Natural killer cell (primary cell): Measurements from ENCODE around the gene PLK5. TPM values are rescaled to one million over a fixed set of nuclear protein-coding genes. Genes with fewer than 3 reads are reported as not detected.

Experiments
- ATAC-seq, 3 donors: fragments of 150-1000 bp in 2 of 3; fragments of 200-7000 bp in 1 of 3; cut with Tn5 transposase; 1 replicate in 1 of 3; 2 replicates in 2 of 3; pipeline ENCODE4 v1.10.0; 2021; ENCODE audit warnings: mild to moderate bottlenecking in 2 of 3, moderate library complexity in 2 of 3
- DNase-seq, 2 donors: peaks; one replicate each; pipeline versions ENCODE4 v3.0.0 to v3.0.0-alpha.2; 2013 to 2021; ENCODE audit warnings: mixed read lengths in 1 of 2
- H3K27ac ChIP-seq: one replicate; pipeline ENCODE4 v1.5.1; 2013; ENCODE audit warnings: mild to moderate bottlenecking, low read length
- H3K27me3 ChIP-seq: one replicate; pipeline ENCODE4 v1.6.1; 2013; ENCODE audit warnings: low read length; ENCODE audit not compliant: control insufficient read depth, insufficient read depth
- H3K36me3 ChIP-seq: one replicate; pipeline ENCODE4 v1.6.1; 2013; ENCODE audit warnings: low read length; ENCODE audit not compliant: control insufficient read depth, insufficient read depth
- H3K4me1 ChIP-seq: one replicate; pipeline ENCODE4 v1.6.1; 2013; ENCODE audit warnings: low read length; ENCODE audit not compliant: control insufficient read depth, insufficient read depth
- H3K4me3 ChIP-seq: one replicate; pipeline ENCODE4 v1.5.1; 2013; ENCODE audit warnings: low read length
- H3K9me3 ChIP-seq: one replicate; pipeline ENCODE4 v1.6.1; 2013; ENCODE audit warnings: low read length; ENCODE audit not compliant: control insufficient read depth, insufficient read depth
- H3K27ac Mint-ChIP-seq, 2 donors: one replicate each; pipeline ENCODE4 v1.8.0; 2022; ENCODE audit warnings: mild to moderate bottlenecking in 2 of 2, mixed read lengths in 2 of 2, moderate library complexity in 1 of 2
- H3K27me3 Mint-ChIP-seq, 2 donors: one replicate each; pipeline ENCODE4 v1.8.0; 2022; ENCODE audit warnings: low read depth in 2 of 2, mixed read lengths in 2 of 2
- H3K36me3 Mint-ChIP-seq: one replicate; pipeline ENCODE4 v1.8.0; 2022; ENCODE audit warnings: mixed read lengths
- H3K4me1 Mint-ChIP-seq, 2 donors: one replicate each; pipeline ENCODE4 v1.8.0; 2022; ENCODE audit warnings: mixed read lengths in 2 of 2
- H3K4me3 Mint-ChIP-seq: one replicate; pipeline ENCODE4 v1.8.0; 2022; ENCODE audit warnings: mild to moderate bottlenecking, moderate library complexity, mixed read lengths
- H3K9me3 Mint-ChIP-seq, 2 donors: one replicate each; pipeline ENCODE4 v1.8.0; 2022; ENCODE audit warnings: mixed read lengths in 2 of 2
- CTCF ChIP-seq: fragments of 200-600 bp; IDR thresholded peaks from one replicate; pipeline ENCODE4 v1.8.0; 2022; ENCODE audit warnings: antibody characterized with exemption
- WGBS: methylation state at CpG from one replicate; pipeline ENCODE4 v1.1.7; 2013; ENCODE audit warnings: missing lambda C conversion rate; ENCODE audit not compliant: insufficient coverage; 5-methylcytosine and 5-hydroxymethylcytosine counted together
- intact Hi-C: fragments of 100-400 bp; cut with micrococcal nuclease; formaldehyde crosslinking; loops from one replicate; pipeline ENCODE4 v1.14.2; 2022
- total RNA-seq, 4 donors: library from RNA; stranded (reverse); fragments of 120-200 nt in 1 of 4; gene quantifications; one replicate each; pipeline versions ENCODE4 v1.2.3 to v1.2.4, GENCODE V29; 2013 to 2022

Gene PLK5
- total RNA-seq, 3 donors from 2014 or later (not counting 1 experiment from before 2014, with no cell fraction given), result not detected

- H3K27ac ChIP-seq, result no peak overlapping the region
- H3K9me3 Mint-ChIP-seq, result no peaks in the 10 kb centered on the region
- no peak overlapping the region for H3K4me3 ChIP-seq
- no peak for TF ChIP-seq CTCF
- intact Hi-C loops, result no loop called here
- H3K4me3 Mint-ChIP-seq, result no peak overlapping the region
- H3K27me3 ChIP-seq, result no peaks in the 10 kb centered on the region
- H3K27ac Mint-ChIP-seq, result no peak overlapping the region
- no peaks in the 10 kb centered on the region for H3K36me3 Mint-ChIP-seq
- H3K4me1 Mint-ChIP-seq, result no peaks in the 10 kb centered on the region
- no peak for ATAC-seq
- H3K9me3 ChIP-seq, result no peaks in the 10 kb centered on the region
- H3K4me1 ChIP-seq, result no peaks in the 10 kb centered on the region
- peaks cover 36% of the 10 kb centered on the region for H3K36me3 ChIP-seq
- no peak for DNase-seq
- H3K27me3 Mint-ChIP-seq, result no peaks in the 10 kb centered on the region
- 93% methylated on average over 41 of the region's 41 CpGs for WGBS
Observed at GRCh38 chr19:1577090-1577928, 53.4 kb downstream of the PLK5 start.

- Histone ChIP-seq H3K27ac (no peak overlapping the region), H3K9me3 (no peaks in the 10 kb centered on the region), H3K4me3 (no peak overlapping the region), H3K4me1 (no peaks in the 10 kb centered on the region), H3K36me3 (peaks cover 39% of the 10 kb centered on the region), H3K27me3 (no peaks in the 10 kb centered on the region)
- ATAC-seq, result no peak
- TF ChIP-seq CTCF, result no peak
- Mint-ChIP-seq H3K4me3 (no peak overlapping the region), H3K36me3 (no peaks in the 10 kb centered on the region), H3K9me3 (no peaks in the 10 kb centered on the region), H3K27me3 (no peaks in the 10 kb centered on the region), H3K27ac (no peak overlapping the region), H3K4me1 (no peaks in the 10 kb centered on the region)
- DNase-seq, result no peak
- 93% methylated on average over 49 of the region's 49 CpGs for WGBS
- intact Hi-C loops, result no loop called here
Observed at GRCh38 chr19:1577929-1578618, 54.2 kb downstream of the PLK5 start.

DNA sequence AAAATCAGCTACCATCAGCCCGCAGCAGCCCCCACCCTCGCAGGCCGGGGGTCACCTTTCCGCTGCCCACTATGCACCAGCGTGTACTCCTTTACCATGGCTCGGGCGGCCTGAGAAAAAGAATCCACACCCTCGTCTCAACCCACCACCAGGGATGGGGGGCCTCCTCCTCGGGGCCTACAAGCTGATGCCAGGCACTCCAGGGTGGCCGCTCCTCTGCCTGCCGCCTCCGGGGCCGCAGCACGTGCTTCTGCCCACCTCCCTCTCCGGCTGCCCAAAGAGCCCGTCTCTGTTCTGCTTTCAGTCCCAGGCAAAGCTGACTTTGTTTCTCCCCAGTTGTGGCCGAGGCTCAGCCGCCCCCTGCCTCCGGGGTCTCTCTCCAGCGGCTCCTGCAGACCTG is 55.3 kb downstream of the PLK5 start:
- Mint-ChIP-seq H3K27me3 (no peaks in the 10 kb centered on the region), H3K9me3 (no peaks in the 10 kb centered on the region), H3K27ac (no peak overlapping the region), H3K36me3 (no peaks in the 10 kb centered on the region), H3K4me1 (no peaks in the 10 kb centered on the region), H3K4me3 (no peak overlapping the region)
- intact Hi-C loops, result no loop called here
- 96% methylated on average over 20 of the region's 20 CpGs for WGBS
- Histone ChIP-seq H3K36me3 (peaks cover 39% of the 10 kb centered on the region), H3K4me3 (no peak overlapping the region), H3K9me3 (no peaks in the 10 kb centered on the region), H3K27ac (no peak overlapping the region), H3K4me1 (no peaks in the 10 kb centered on the region), H3K27me3 (no peaks in the 10 kb centered on the region)
- ATAC-seq (no peak), DNase-seq (no peak)
- no peak for TF ChIP-seq CTCF
